HG02943 (cell line): ENCODE data around the gene KIAA1755.

Experiments used
- ATAC-seq: cut with Tn5 transposase; IDR thresholded peaks from one replicate; pipeline ENCODE4 v1.9.1; 2021; ENCODE audit warnings: mild to moderate bottlenecking, low read depth, moderate library complexity; ENCODE audit not compliant: unreplicated experiment

KIAA1755 gene

DNA sequence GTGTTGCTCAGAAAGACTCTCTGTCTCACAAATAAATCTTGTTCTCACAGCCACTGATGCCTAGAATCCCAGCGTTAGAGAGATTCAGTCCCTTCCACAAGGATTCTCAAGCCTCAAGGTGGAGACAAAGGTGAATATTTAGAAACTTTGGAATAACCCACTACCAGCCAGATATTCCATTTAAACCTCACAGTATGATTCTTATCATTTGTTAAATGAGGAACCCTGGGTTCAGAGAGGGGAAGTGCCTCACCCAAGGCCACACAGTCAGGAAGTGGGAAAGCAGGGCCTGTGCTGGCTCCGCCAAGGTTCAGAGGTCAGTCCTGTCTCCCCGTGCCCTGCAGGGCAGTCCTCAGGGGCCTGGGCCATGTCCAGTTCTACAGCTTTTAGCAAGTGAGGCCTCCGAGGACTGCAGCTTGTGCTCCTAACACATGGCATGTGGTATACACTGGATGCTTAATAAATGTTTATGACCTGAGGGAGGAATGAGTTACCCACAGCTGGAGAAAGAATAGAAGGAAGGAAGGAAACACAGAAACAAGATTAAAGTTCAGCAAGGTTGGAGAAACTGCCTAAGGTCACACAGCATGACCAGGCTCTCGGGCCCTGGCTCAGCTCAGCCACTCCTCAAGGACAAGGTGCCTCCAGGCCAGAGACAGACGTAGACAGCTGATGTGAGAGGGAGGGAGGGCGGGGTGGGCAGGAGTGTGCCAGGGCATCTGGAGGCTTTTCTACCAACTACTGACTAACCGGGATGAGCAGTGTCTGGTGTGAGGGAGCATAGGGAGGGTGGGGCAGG is 91.5 kb downstream of the KIAA1755 start:
- no peak for ATAC-seq

DNA sequence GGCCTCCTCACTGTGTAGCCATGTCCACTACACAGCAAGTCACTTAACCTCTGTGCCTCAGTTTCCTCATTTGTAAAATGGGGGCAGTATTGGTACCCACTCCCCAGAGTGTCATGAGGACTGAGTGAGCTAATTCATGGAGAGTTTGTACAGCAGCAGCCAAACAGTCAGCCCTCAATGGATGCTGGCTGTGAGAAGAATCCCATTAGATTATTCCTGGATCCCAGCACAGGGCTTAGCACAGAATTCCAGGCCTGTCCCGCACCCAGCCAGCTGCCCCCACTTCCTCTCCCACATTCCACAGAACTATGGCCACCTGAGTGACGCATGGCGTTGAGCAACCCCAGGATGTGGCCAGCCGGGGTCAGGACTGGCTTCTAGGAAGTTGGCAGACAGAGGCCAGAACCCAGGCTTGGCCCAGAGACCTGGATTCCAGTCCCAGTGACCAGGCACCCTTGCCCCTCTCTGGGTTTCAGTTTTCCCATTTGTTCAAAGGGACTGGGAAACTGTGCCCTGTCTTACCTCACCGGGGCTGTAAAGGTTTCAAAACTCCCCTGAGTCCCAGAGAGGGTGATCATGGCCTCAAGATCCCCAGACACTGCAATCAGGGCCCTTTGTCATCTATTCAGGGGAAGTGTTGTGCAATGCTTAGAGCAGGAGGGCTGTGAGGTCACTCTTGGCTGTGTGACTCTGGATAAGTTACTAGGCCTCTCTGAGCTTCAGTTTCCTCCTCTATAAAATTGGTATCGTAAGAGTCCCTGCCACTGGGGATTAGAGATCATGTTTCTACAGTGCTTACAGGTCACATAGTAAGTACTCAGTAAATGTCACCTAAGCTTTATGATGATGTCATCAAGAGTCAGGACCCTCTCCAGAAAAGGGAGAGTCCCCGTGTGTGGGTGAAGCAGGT is 92.4 kb downstream of the KIAA1755 start:
- ATAC-seq: no peak

DNA sequence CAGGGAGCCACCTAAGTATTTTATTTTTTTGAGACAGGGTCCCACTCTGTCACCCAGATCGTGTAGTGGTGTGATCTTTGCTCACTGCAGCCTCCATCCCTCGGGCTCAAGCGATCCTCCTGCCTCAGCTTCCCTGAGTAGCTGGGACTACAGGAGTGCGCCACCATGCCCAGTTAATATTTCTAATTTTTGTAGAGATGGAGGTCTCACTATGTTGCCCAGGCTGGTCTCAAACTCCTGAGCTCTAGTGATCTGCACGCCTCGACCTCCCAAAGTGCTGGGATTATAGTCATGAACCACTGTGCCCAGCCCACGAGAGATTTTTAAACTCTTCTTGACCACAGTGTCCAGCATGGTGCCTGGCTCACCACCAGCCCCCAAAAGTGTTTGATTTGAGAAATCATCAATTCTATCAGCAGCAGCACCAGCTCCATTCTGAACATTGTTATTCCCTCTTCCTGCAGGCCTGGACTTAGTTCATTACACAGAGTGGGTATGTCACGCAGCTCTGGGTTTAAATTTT is 93.1 kb downstream of the KIAA1755 start:
- no peak for ATAC-seq

DNA sequence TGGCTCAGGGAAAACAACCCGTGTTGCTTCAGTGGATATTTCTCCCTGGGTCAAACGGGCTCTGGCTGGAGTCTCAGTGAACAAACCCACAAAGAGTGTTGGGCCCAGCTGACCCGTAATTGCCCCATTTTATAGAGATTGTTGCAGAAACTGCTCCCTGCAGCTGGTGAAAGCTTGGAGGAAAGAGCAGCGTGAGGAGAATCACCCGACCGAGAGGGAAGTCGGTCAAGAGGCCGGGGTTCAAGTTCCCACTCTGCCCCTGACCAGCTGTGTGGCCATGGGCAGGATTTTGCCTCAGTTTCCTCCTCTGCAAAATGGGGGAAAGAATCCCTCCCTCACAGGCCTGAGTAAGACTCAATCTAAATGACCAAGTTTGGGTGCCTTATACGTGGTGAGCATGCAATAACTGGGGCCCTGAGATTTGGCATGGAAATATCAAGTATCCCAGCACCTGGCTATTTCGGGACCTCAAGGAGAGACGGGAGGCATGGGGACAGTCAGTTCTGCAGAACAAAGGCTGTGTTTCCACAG is 93.8 kb downstream of the KIAA1755 start:
- no peak for ATAC-seq

DNA sequence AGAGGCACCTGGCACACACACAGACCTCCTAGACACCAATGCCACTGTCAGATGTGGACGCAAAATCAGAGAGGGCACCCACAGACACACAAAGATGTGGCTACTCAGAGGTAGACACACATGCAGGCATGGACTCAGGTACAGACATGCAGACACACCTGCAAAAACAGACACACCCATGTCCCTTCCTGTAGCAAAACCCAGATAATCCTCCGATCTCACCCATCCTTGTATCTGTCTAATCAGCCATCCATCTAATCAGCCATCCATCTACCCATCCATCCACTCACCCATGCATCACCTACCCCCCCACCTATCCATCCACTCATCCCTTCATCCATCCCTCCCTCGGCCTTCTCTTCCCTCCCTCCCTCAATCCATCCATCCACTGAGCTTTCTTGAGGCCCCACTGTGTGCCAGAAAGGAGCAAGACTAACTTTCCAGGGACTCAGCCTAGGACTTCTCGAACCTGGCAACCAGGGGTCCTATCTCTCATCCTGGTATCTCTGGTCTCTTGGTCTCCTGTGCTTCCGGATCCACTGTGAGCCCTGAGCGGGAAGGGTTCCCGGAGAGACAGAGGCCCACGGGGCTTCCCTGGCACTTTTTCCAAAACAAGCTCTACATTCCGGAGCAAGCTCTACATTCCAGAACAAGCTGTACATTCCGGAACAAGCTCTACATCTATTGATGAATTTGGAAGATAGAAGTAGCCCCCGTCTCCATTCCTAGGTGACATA is 94.4 kb downstream of the KIAA1755 start:
- ATAC-seq: no peak

DNA sequence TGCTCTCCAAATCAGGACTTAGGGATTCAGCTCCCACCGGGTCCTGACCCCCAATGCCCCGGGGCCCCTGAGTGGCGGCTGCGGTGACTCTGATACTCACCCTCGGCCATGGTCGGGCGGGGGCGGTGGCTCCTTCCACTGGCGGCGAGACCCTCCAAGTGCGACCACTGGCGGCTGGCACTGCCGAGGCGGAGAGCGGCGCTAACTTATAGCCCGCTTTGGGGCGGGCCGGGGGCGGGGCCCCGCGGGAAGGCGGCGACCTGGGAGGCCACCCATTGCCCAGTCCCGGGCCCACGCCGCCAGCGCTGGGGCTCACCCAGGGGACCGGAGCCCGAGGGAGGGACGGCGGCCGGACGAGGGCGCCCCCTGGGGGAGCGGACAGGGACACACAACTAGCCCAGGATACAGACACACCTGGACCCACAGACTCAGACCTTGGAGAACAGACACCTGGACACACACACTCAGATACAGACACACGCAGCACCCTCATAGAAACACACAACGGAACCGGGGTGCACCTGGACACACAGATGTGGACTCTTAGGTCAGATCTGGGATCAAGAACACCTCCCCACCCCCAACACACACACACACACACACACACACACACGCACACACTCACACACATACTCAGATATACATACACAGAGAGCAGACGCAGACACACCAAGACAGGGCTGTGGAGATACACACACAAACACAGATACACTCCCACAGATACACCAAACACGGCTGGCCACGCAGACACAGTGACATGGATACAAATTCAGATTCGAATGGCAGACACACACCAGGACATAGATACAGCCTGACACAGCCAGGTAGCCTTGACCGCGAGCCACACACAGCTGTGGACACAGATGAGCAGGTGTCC is 95.2 kb downstream of the KIAA1755 start, which contains the start of gene TGM2:
TGM2 (minus strand) TSS at position 182 of the 877 bp plus-strand sequence; CDS start at position 110, 72 bp downstream.
- ATAC-seq: peak; percentile 72

DNA sequence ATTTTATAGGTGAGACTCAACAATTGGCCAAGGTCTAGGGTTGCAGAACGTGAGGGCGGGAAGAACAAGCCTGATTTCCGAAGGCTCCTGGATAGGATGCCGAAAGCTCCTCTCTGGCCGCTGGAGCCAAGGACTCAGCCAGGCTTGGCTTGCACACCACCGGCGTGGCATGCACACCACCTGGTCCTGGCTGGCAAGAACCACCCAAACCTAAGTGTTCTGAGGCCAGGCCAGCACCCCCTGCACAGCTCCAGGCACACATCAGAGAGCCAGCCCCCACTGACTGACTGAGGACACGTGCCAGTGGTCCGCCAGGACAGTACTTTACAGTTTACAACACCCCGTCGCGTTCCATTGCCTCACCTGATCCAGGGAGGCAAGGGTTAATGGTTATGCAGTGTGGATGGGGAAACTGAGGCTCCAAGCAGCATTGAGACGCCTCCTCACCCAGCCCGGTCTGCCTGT is 95.9 kb downstream of the KIAA1755 start:
- ATAC-seq: no peak

DNA sequence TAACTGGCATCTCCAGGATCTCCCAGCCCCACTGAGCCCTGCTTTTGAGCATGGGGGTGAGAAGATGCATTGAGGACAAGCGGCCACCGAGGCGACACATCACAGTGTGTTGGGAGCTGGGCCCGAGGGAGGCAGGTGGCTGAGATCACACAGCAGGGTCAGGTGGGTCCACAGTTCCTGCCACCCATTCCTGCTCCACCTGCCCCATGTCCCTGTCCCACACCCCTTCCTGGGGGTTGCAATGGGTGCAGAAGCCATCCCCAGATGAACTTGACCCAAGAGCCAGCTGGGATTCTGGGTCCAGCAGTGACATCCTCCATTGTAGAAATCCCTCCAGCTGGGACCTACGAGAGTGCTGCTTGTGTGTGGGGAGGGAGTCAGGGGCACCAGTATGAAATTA is 96.5 kb downstream of the KIAA1755 start:
- ATAC-seq: no peak

DNA sequence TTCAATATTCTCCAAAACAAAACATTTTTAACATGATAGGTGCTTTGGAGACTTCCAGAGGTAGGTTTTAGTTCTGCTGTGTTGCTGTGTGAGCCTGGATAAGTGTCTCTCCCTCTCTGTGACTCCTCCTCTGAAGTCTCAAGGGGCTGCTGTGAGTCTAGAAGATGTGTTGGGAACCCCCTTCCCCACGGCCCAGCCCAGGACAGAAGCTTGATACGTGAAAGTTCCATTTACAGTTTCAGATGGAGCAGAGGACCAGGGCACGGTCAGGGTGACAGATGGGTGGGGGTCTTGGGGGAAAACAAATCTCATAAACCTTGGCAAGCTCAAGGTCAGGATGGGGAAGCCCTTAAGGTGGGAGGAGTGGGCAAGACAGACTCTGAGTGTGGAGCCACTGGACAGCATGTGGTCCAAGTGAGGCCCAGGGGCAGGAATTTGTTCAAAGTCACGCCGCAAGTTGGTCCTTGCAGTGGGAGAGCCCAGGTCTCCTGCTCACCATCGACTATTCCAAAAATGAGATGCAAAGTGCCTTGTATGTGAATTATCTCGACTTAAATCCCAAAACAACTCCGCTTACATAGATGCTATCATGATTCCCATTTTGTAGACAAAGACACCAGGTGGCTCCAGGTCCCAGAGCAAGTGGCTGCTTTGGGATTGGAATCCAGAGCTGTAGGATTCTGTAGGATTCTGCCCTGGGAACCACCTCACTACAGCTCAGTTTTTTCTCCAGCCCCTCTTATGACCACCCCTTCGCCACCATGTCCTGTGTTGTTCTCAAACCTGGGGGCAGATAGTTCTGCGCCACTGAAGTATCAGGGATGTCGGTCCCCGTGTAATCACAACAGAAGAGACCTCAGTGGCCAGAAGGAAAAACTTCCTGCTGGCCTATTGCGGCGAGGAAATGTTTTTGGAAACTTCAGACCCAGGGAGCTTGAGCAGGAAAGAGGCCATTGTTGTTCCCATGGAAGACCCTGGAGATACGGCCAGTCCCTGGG is 97.4 kb downstream of the KIAA1755 start:
- no peak for ATAC-seq

DNA sequence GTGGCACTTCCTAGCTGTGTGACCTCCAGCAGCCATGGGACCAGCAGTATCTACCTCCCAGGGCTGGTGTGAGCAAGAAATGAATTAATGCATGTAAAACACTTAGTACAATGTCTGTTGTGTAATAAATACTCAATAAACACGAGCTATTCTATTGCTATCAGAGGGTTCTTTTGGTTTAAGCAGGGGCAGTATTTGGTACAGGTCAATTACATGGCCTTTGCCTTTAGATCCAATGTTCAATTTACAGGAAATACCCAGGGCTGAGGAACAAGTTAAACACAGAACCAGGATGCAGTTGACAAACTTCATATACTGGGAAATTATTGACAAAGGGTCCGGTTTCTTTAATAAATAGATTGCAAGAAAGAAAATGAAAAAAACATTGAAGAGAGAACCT is 98.4 kb downstream of the KIAA1755 start:
- ATAC-seq: no peak

DNA sequence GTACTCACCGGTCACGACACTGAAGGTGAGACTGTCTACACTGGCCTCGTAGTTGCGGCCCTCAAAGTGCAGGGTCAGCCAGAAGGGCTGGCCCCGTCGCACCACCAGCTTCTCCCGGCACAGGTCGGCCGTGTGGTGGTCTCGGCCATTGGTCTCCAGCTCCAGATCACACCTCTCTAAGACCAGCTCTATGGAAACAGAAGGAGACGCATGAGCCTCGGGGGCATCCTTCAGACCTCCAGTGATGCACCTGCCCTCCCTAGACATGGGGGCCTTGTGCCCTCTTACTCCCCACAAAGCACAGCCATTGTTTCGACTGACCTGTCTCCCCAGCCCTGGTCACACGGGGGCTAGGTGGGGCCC is 99.1 kb downstream of the KIAA1755 start:
- ATAC-seq: no peak
